Measurements from ENCODE around the gene LCMT2. TPM values are rescaled to one million over a fixed set of nuclear protein-coding genes. Genes with fewer than 3 reads are reported as not detected.

LCMT2 gene
- total and polyA plus RNA-seq, 8 donors = under 0.01 to 6.4 (median 2.5) TPM

DNA sequence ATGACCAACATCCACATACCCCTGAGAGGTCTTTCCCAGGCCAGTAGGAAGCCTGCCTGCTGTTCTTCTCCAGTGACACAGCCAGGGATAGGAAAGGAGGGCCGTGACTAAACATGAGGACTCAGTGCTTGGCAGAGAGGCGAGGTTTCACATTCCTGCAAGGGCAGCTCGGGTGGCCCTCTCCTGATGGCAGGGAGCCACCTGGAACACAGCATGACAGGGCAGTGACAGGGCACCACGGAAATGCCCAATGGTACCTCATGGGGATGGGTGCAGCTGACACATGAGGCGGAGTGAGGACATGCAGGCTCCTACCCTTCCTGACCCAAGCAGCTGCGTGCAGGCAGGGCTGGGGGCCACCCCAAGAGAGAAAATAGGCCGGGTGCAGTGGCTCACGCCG lies 56.2 kb downstream of the LCMT2 start:
- WGBS, 5 donors = 53 to 57% (median 56%) methylated on average over 8 to 9 of the region's 9 CpGs
- no peak overlapping the region for H3K4me3 ChIP-seq
- no peaks in the 10 kb centered on the region for H3K36me3 ChIP-seq
- H3K4me1 ChIP-seq = no peaks in the 10 kb centered on the region
- no peak overlapping the region for H3K27ac ChIP-seq
- peaks cover 0 to 47% (median 14%) of the 10 kb centered on the region in 3 donors for H3K27me3 ChIP-seq
- intact Hi-C loops (cut with DNase I; ENCODE audit: low total_unique reads) = no loop called here
- DNase-seq = no peak
- TF ChIP-seq, protein P1, sequence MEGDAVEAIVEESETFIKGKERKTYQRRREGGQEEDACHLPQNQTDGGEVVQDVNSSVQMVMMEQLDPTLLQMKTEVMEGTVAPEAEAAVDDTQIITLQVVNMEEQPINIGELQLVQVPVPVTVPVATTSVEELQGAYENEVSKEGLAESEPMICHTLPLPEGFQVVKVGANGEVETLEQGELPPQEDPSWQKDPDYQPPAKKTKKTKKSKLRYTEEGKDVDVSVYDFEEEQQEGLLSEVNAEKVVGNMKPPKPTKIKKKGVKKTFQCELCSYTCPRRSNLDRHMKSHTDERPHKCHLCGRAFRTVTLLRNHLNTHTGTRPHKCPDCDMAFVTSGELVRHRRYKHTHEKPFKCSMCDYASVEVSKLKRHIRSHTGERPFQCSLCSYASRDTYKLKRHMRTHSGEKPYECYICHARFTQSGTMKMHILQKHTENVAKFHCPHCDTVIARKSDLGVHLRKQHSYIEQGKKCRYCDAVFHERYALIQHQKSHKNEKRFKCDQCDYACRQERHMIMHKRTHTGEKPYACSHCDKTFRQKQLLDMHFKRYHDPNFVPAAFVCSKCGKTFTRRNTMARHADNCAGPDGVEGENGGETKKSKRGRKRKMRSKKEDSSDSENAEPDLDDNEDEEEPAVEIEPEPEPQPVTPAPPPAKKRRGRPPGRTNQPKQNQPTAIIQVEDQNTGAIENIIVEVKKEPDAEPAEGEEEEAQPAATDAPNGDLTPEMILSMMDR (IDR thresholded peaks at IDR 0.05) = no peak
- no peak for TF ChIP-seq POLR2AphosphoS5 (IDR thresholded peaks at IDR 0.05)
- H3K9me3 ChIP-seq = peaks cover 0 to 7% (median 0%) of the 10 kb centered on the region in 4 donors

Other genes starting within 250 kb of the LCMT2 start
- gene UBR1, start 224.5 kb downstream of the LCMT2 start, total RNA-seq = 100 to 1,000 TPM in 1 of 5 donors, 10 to 100 TPM in 3, 1 to 10 TPM in 1; 6.7 to 124 (median 25.4) TPM
- gene UBR1, start 224.5 kb downstream of the LCMT2 start, polyA plus RNA-seq = 1 to 10 TPM; 3.1 to 6.0 (median 3.6) TPM
- gene TMEM62, start 197.0 kb downstream of the LCMT2 start, total RNA-seq = 10 to 100 TPM; 13.6 to 92.0 (median 65.3) TPM
- gene TMEM62, start 197.0 kb downstream of the LCMT2 start, polyA plus RNA-seq = 10 to 100 TPM in 1 of 3 donors, 1 to 10 TPM in 2; 5.5 to 16.6 (median 7.8) TPM
- gene CCNDBP1, start 145.2 kb downstream of the LCMT2 start, total RNA-seq = 10 to 100 TPM; 41.1 to 81.7 (median 46.1) TPM
- 100 to 1,000 TPM in 1 of 3 donors, 10 to 100 TPM in 2; 47.2 to 136 (median 58.3) TPM for gene CCNDBP1, start 145.2 kb downstream of the LCMT2 start, polyA plus RNA-seq
- gene EPB42, start 109.6 kb downstream of the LCMT2 start, total RNA-seq = 1 to 10 TPM in 1 of 5 donors, not detected in 4; 1.3 TPM
- gene EPB42, start 109.6 kb downstream of the LCMT2 start, polyA plus RNA-seq = not detected
- not detected for gene TGM5, start 63.6 kb downstream of the LCMT2 start, total RNA-seq
- gene TGM5, start 63.6 kb downstream of the LCMT2 start, polyA plus RNA-seq = 1 to 10 TPM in 1 of 3 donors, not detected in 2; 1.5 TPM
- not detected for gene TGM7, start 28.3 kb downstream of the LCMT2 start, total RNA-seq
- gene TGM7, start 28.3 kb downstream of the LCMT2 start, polyA plus RNA-seq = under 1 TPM in 1 of 3 donors, not detected in 2; 0.83 TPM
- gene ZSCAN29, start 40.5 kb upstream of the LCMT2 start, total RNA-seq = 10 to 100 TPM in 4 of 5 donors, 1 to 10 TPM in 1; 8.5 to 45.5 (median 36.7) TPM
- 1 to 10 TPM; 4.5 to 7.8 (median 6.1) TPM for gene ZSCAN29, start 40.5 kb upstream of the LCMT2 start, polyA plus RNA-seq
- gene TUBGCP4, start 40.5 kb upstream of the LCMT2 start, total RNA-seq = 10 to 100 TPM in 4 of 5 donors, 1 to 10 TPM in 1; 4.1 to 50.4 (median 19.5) TPM
- 1 to 10 TPM; 2.6 to 4.9 (median 4.0) TPM for gene TUBGCP4, start 40.5 kb upstream of the LCMT2 start, polyA plus RNA-seq
- gene TP53BP1, start 162.6 kb upstream of the LCMT2 start, total RNA-seq = 10 to 100 TPM; 11.1 to 85.7 (median 26.7) TPM
- 1 to 10 TPM; 3.3 to 9.0 (median 3.8) TPM for gene TP53BP1, start 162.6 kb upstream of the LCMT2 start, polyA plus RNA-seq
- 10 to 100 TPM in 1 of 5 donors, 1 to 10 TPM in 4; 4.8 to 10.1 (median 5.9) TPM for gene MAP1A, start 187.0 kb upstream of the LCMT2 start, total RNA-seq
- 1 to 10 TPM in 2 of 3 donors, under 1 TPM in 1; 0.61 to 2.2 (median 1.4) TPM for gene MAP1A, start 187.0 kb upstream of the LCMT2 start, polyA plus RNA-seq

All from stomach (tissue), 9 donors.